H1 (cell line): ENCODE measurements around the gene BNC2. TPM values are rescaled to one million over a fixed set of nuclear protein-coding genes. Genes with fewer than 3 reads are reported as not detected.
A peak's percentile ranks its signal among the peaks of the same experiment; 100 is the strongest.

Experiments
- CTCF ChIA-PET: fragments of 300-600 bp; sonication (Branson Sonifier 250); formaldehyde crosslinking; loops from one replicate; lab custom pipeline; 2021; ENCODE audit not compliant: partially characterized antibody; lab: Charles Lee
- POLR2A ChIA-PET: fragments of 300-600 bp; sonication (Branson Sonifier 250); formaldehyde crosslinking; loops from one replicate; lab custom pipeline; 2021; ENCODE audit warnings: inconsistent platforms; ENCODE audit not compliant: partially characterized antibody; lab: Charles Lee
- DNase-seq, 2 experiments: peaks; one replicate each; pipeline versions ENCODE4 v3.0.0 to v3.0.0-alpha.2; 2010 to 2022; ENCODE audit warnings: low spot score in 2 of 2, low read depth in 1 of 2, mixed read lengths in 1 of 2
- FAIRE-seq: peaks from 2 replicates; lab custom pipeline; 2011; peaks lifted over from hg19 to GRCh38; lab: Jason Lieb, UNC
- H2AFZ ChIP-seq: 2 replicates; pipeline ENCODE4 v1.8.1; 2012; ENCODE audit warnings: low read length, inconsistent platforms
- H2AK5ac ChIP-seq: 2 replicates; pipeline ENCODE4 v1.6.1; 2013; ENCODE audit warnings: low read depth, low read length
- H2BK120ac ChIP-seq: replicated peaks from 2 replicates; pipeline ENCODE3; 2013; ENCODE audit warnings: low read depth, low read length, inconsistent platforms
- H2BK12ac ChIP-seq: 2 replicates; pipeline ENCODE4 v1.6.1; 2013; ENCODE audit warnings: low read depth, low read length
- H2BK15ac ChIP-seq: 2 replicates; pipeline ENCODE4 v1.6.1; 2013; ENCODE audit warnings: low read length
- H2BK20ac ChIP-seq: 2 replicates; pipeline ENCODE4 v1.6.1; 2013; ENCODE audit warnings: low read length
- H2BK5ac ChIP-seq: 2 replicates; pipeline ENCODE4 v1.6.1; 2013; ENCODE audit warnings: low read depth, low read length
- H3K14ac ChIP-seq: 2 replicates; pipeline ENCODE4 v1.6.1; 2013; ENCODE audit warnings: inconsistent platforms; ENCODE audit not compliant: insufficient read length
- H3K18ac ChIP-seq: 2 replicates; pipeline ENCODE4 v1.6.1; 2013; ENCODE audit warnings: low read length; ENCODE audit errors: extremely low read depth
- H3K23ac ChIP-seq: 2 replicates; pipeline ENCODE4 v1.6.1; 2013; ENCODE audit warnings: inconsistent platforms; ENCODE audit not compliant: insufficient read length
- H3K23me2 ChIP-seq: 2 replicates; pipeline ENCODE4 v1.6.1; 2013; ENCODE audit warnings: low read depth, low read length
- H3K27ac ChIP-seq: 2 replicates; pipeline ENCODE4 v1.6.1; 2011; ENCODE audit warnings: low read depth, low read length, inconsistent platforms
- H3K27me3 ChIP-seq, 4 experiments: replicated peaks in 1 of 4; 1 replicate in 1 of 4; 2 replicates in 3 of 4; pipeline versions ENCODE4 v1.6.1 to v1.8.1; 2011 to 2013; ENCODE audit warnings: low read length in 3 of 4, mild to moderate bottlenecking in 3 of 4, inconsistent platforms in 2 of 4, mixed read lengths in 2 of 4, moderate library complexity in 1 of 4; ENCODE audit not compliant: control insufficient read depth in 3 of 4, insufficient read depth in 3 of 4; ENCODE audit errors: extremely low read depth in 1 of 4
- H3K36me3 ChIP-seq, 4 experiments: 2 replicates each; pipeline versions ENCODE4 v1.6.1 to v1.8.1; 2011 to 2013; ENCODE audit warnings: mild to moderate bottlenecking in 4 of 4, low read length in 3 of 4, moderate library complexity in 2 of 4, control low read depth in 1 of 4, inconsistent platforms in 1 of 4; ENCODE audit not compliant: insufficient read depth in 4 of 4, control insufficient read depth in 2 of 4
- H3K4ac ChIP-seq: replicated peaks from 2 replicates; pipeline ENCODE3; 2013; ENCODE audit warnings: low read length, low read depth, mixed read lengths, inconsistent platforms; ENCODE audit not compliant: insufficient read length
- H3K4me1 ChIP-seq, 4 experiments: replicated peaks in 1 of 4; 1 replicate in 1 of 4; 2 replicates in 3 of 4; pipeline versions ENCODE4 v1.6.1 to v1.8.1; 2011 to 2013; ENCODE audit warnings: low read length in 3 of 4, inconsistent platforms in 2 of 4, mixed read lengths in 1 of 4; ENCODE audit not compliant: insufficient read depth in 4 of 4, control insufficient read depth in 3 of 4
- H3K4me2 ChIP-seq, 2 experiments: 2 replicates each; pipeline versions ENCODE4 v1.6.1 to v1.8.1; 2011 to 2013; ENCODE audit warnings: low read depth in 2 of 2, low read length in 2 of 2, control low read depth in 1 of 2, inconsistent platforms in 1 of 2, mild to moderate bottlenecking in 1 of 2; ENCODE audit not compliant: insufficient read depth in 1 of 2
- H3K4me3 ChIP-seq, 4 experiments: fragments of 200-600, 300-600 bp in 1 of 4; sonication (generic), shearing (Covaris generic), sonication (Bioruptor Twin) in 1 of 4; 2 replicates each; pipeline versions ENCODE4 v1.5.1 to v1.8.1; 2011 to 2016; ENCODE audit warnings: low read length in 4 of 4, low read depth in 3 of 4, control low read depth in 2 of 4, inconsistent platforms in 2 of 4, mild to moderate bottlenecking in 2 of 4, mixed read lengths in 1 of 4, moderate library complexity in 1 of 4; ENCODE audit not compliant: insufficient read depth in 2 of 4; ENCODE audit errors: extremely low read depth in 1 of 4
- H3K56ac ChIP-seq: replicated peaks from 2 replicates; pipeline ENCODE3; 2013; ENCODE audit warnings: low read depth, mild to moderate bottlenecking, mixed read lengths, low read length, inconsistent platforms; ENCODE audit not compliant: insufficient read length
- H3K79me1 ChIP-seq: 2 replicates; pipeline ENCODE4 v1.6.1; 2013; ENCODE audit warnings: low read depth, low read length, control low read depth
- H3K79me2 ChIP-seq, 2 experiments: 2 replicates each; pipeline versions ENCODE4 v1.6.1 to v1.8.1; 2012 to 2013; ENCODE audit warnings: low read length in 2 of 2, mild to moderate bottlenecking in 2 of 2, inconsistent platforms in 1 of 2; ENCODE audit not compliant: insufficient read depth in 2 of 2, control insufficient read depth in 1 of 2
- H3K9ac ChIP-seq, 4 experiments: replicated peaks in 1 of 4; 1 replicate in 1 of 4; 2 replicates in 3 of 4; pipeline versions ENCODE4 v1.6.1 to v1.8.1; 2011 to 2013; ENCODE audit warnings: low read depth in 3 of 4, low read length in 3 of 4, control low read depth in 2 of 4, mild to moderate bottlenecking in 2 of 4, moderate library complexity in 2 of 4, inconsistent platforms in 1 of 4; ENCODE audit errors: extremely low read depth in 1 of 4
- H3K9me3 ChIP-seq, 2 experiments: 2 replicates each; pipeline versions ENCODE4 v1.6.1 to v1.8.1; 2012 to 2013; ENCODE audit warnings: mild to moderate bottlenecking in 2 of 2, moderate library complexity in 2 of 2, control low read depth in 1 of 2, inconsistent platforms in 1 of 2, low read depth in 1 of 2, low read length in 1 of 2, mixed read lengths in 1 of 2; ENCODE audit not compliant: insufficient read depth in 2 of 2
- H4K20me1 ChIP-seq, 2 experiments: replicated peaks in 1 of 2; 2 replicates each; pipeline versions ENCODE3 to v1.8.1; 2011 to 2013; ENCODE audit warnings: inconsistent platforms in 2 of 2, low read length in 2 of 2, mild to moderate bottlenecking in 1 of 2; ENCODE audit not compliant: insufficient read depth in 2 of 2, control insufficient read depth in 1 of 2
- H4K5ac ChIP-seq: 2 replicates; pipeline ENCODE4 v1.6.1; 2013; ENCODE audit warnings: low read length, low read depth, mixed read lengths, inconsistent platforms; ENCODE audit not compliant: insufficient read length
- H4K8ac ChIP-seq: 2 replicates; pipeline ENCODE4 v1.8.0; 2013; ENCODE audit warnings: mild to moderate bottlenecking, moderate library complexity, low read length, inconsistent platforms; ENCODE audit not compliant: insufficient read depth; ENCODE audit errors: extremely low read depth
- H4K91ac ChIP-seq: replicated peaks from 2 replicates; pipeline ENCODE3; 2013; ENCODE audit warnings: low read length, mixed read lengths, inconsistent platforms; ENCODE audit not compliant: insufficient read length
- BRCA1 ChIP-seq: IDR thresholded peaks from 2 replicates; pipeline ENCODE4 v1.6.1; 2012; ENCODE audit warnings: low read depth, low read length, improper control_type of control experiment
- CTBP2 ChIP-seq: IDR thresholded peaks from 2 replicates; pipeline ENCODE4 v1.7.0; 2011; ENCODE audit warnings: borderline replicate concordance, mild to moderate bottlenecking, moderate library complexity, mixed read lengths, low read length; ENCODE audit not compliant: insufficient read depth, insufficient read length
- GTF2F1 ChIP-seq: IDR thresholded peaks from 2 replicates; pipeline ENCODE4 v1.6.1; 2012; ENCODE audit warnings: low read depth, low read length, improper control_type of control experiment, borderline replicate concordance
- MAFK ChIP-seq: IDR thresholded peaks from 2 replicates; pipeline ENCODE4 v1.6.1; 2012; ENCODE audit warnings: low read depth, mild to moderate bottlenecking, improper control_type of control experiment, low read length
- SAP30 ChIP-seq: fragments of 300-600 bp; sonication (generic); IDR thresholded peaks from 2 replicates; pipeline ENCODE4 v1.7.1; 2012; ENCODE audit warnings: low read length, moderate library complexity, mild to moderate bottlenecking, inconsistent platforms; ENCODE audit not compliant: insufficient read depth, insufficient replicate concordance
- SIRT6 ChIP-seq: IDR thresholded peaks from one replicate; pipeline ENCODE4 v1.7.1; 2012; ENCODE audit warnings: low read length, inconsistent platforms
- SP4 ChIP-seq: IDR thresholded peaks from 2 replicates; pipeline ENCODE4 v1.6.1; 2012; ENCODE audit warnings: low read length, inconsistent platforms
- WGBS, 2 experiments: shearing (Covaris generic) in 1 of 2; methylation state at CpG; one replicate each; pipeline versions ENCODE4 v1.1.6 to v1.1.7; 2013 to 2015; ENCODE audit warnings: low lambda C conversion rate in 2 of 2, mixed read lengths in 2 of 2, inconsistent platforms in 1 of 2, low coverage in 1 of 2, missing lambda C conversion rate in 1 of 2; ENCODE audit not compliant: insufficient replicate concordance in 2 of 2, insufficient coverage in 1 of 2, insufficient read length in 1 of 2; ENCODE audit errors: extremely low coverage in 1 of 2, missing lambda C conversion rate in 1 of 2; 5-methylcytosine and 5-hydroxymethylcytosine counted together
- polyA plus RNA-seq, 7 experiments: library from polyadenylated mRNA; depleted of rRNA in 3 of 7; stranded (reverse) in 5 of 7; unstranded in 2 of 7; fragments of >200 nt in 5 of 7; fragments of 200-250 nt in 2 of 7; gene quantifications; 1 replicate in 5 of 7; 2 replicates in 1 of 7; 4 replicates in 1 of 7; pipeline versions ENCODE4 v1.2.1 to v1.2.3, GENCODE V29; 2011 to 2013; ENCODE audit warnings: missing spikeins in 2 of 7, mixed read lengths in 2 of 7
- total RNA-seq: library from RNA; stranded (reverse); fragmentation: NEBNext Ultra II Directional; extraction: Animal tissue kit (Norgen Biotek cat#: 25700); gene quantifications from 2 replicates; pipeline ENCODE4 v1.2.1, GENCODE V29; 2021

Gene BNC2
- total and polyA plus RNA-seq, 2 of the 8 experiments (the other 6 are each of a cell fraction or from before 2014, with no cell fraction given): 16.0 to 26.8 TPM

DNA sequence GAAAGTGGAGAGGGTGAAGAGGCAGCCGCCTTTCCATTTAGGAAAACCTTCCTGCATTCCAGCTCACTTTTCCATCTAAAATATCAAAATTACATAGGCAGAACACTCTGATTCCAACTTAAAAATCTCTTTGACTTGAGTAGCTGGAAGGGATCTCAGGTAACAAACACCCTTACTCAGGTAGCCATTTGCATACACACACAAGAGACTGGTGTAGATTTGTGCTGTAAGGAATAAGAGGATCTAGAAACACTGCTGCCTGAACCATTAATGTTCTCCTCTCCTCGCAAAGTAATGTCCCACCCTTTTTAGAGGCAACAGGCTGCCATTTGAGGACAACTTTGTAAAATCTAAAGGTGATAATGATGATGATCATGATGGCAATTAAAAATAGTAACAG, 53.5 kb downstream of the BNC2 start:
- no peak for TF ChIP-seq SIRT6
- no peak for TF ChIP-seq GTF2F1
- TF ChIP-seq MAFK: no peak
- TF ChIP-seq SAP30: no peak
- TF ChIP-seq BRCA1: no peak
- TF ChIP-seq SP4: no peak
- no peak for TF ChIP-seq CTBP2
- Histone ChIP-seq H3K14ac (no peak overlapping the region), H2BK5ac (no peak overlapping the region), H3K79me2 (peaks cover 0 to 45% of the 10 kb centered on the region in 2 experiments; a peak in 2 of 4 replicates), H4K20me1 (no peaks in the 10 kb centered on the region), H3K4me3 (no peak overlapping the region), H2AFZ (no peak overlapping the region), H3K27ac (no peak overlapping the region), H3K23me2 (peaks cover 2% of the 10 kb centered on the region; the same call in 1 of the 2 replicates), H3K27me3 (no peaks in the 10 kb centered on the region; a peak in 1 of 7 replicates), H4K8ac (no peak overlapping the region), H2BK20ac (no peak overlapping the region), H3K18ac (no peak overlapping the region), H3K4ac (no peak overlapping the region), H3K4me1 (peaks cover 2 to 15% (median 9%) of the 10 kb centered on the region in 4 experiments; a peak in 5 of 7 replicates), H2BK12ac (no peak overlapping the region), H3K79me1 (no peaks in the 10 kb centered on the region; the same call in 1 of the 2 replicates), H2BK15ac (no peak overlapping the region), H2AK5ac (no peak overlapping the region), H4K5ac (peak overlapping the region; percentile 49), H3K56ac (no peak overlapping the region), H4K91ac (peak overlapping the region; percentile 9), H3K23ac (no peak overlapping the region), H2BK120ac (no peak overlapping the region), H3K9me3 (no peaks in the 10 kb centered on the region), H3K36me3 (no peaks in the 10 kb centered on the region), H3K4me2 (peak overlapping the region; percentile 7 to 18; a peak in 1 of 4 replicates), H3K9ac (no peak overlapping the region)
- DNase-seq (no peak), FAIRE-seq (no peak)
- POLR2A ChIA-PET: interaction anchor here (0.9 kb wide), 1 partner anchor 9 kb away, joined by 3 read pairs; no protein-coding TSS in a partner anchor
- 68% methylated on average over 2 of the region's 2 CpGs; no CpG with 5 or more reads in 1 of the 2 experiments for WGBS, 2 experiments
- CTCF ChIA-PET: interaction anchor here (0.8 kb wide), 2 partner anchors 10 to 43 kb away, joined by 3 read pairs; no protein-coding TSS in a partner anchor
